NCI-H446 (cell line): ENCODE results near the gene TSPYL4.

Experiments
- DNase-seq, 2 experiments: peaks; one replicate each; lab custom pipeline; 2025; lab: John Stamatoyannopoulos, UW

The TSPYL4 gene

GRCh38 chr6:116221911-116222310 is 32.0 kb downstream of the TSPYL4 start:
- no peak for DNase-seq

GRCh38 chr6:116221067-116221466 is 32.8 kb downstream of the TSPYL4 start:
- DNase-seq: no peak

- no peak for DNase-seq
Observed at GRCh38 chr6:116218866-116219265, 35.0 kb downstream of the TSPYL4 start.

- DNase-seq: peak in 1 of 2 experiments; percentile 6
Observed at GRCh38 chr6:116218172-116218633, 35.7 kb downstream of the TSPYL4 start.

GRCh38 chr6:116217069-116217468 is 36.8 kb downstream of the TSPYL4 start:
- DNase-seq: peak in 1 of 2 experiments; percentile 6

GRCh38 chr6:116215414-116215813 is 38.5 kb downstream of the TSPYL4 start:
- no peak for DNase-seq

GRCh38 chr6:116214681-116215080 is 39.2 kb downstream of the TSPYL4 start:
- DNase-seq: no peak

GRCh38 chr6:116210750-116211425 is 43.0 kb downstream of the TSPYL4 start:
- DNase-seq: peak in 1 of 2 experiments; percentile 28

GRCh38 chr6:116210316-116210715 is 43.6 kb downstream of the TSPYL4 start:
- no peak for DNase-seq

- no peak for DNase-seq
Observed at GRCh38 chr6:116208056-116208785, 45.7 kb downstream of the TSPYL4 start.

GRCh38 chr6:116206231-116206903 is 47.5 kb downstream of the TSPYL4 start:
- DNase-seq: no peak

GRCh38 chr6:116205281-116205680 is 48.6 kb downstream of the TSPYL4 start:
- DNase-seq: no peak

- no peak for DNase-seq
Observed at GRCh38 chr6:116201538-116201937, 52.3 kb downstream of the TSPYL4 start.

GRCh38 chr6:116200619-116201249 is 53.1 kb downstream of the TSPYL4 start:
- peak in 1 of 2 experiments; percentile 3 for DNase-seq
